ENCODE data around the gene TUFT1.
A peak's percentile ranks its signal among the peaks of the same experiment; 100 is the strongest.

The TUFT1 gene

GRCh38 chr1:151542710-151543129 lies 2.6 kb downstream of the TUFT1 start:
- Histone ChIP-seq H3K27ac (ENCODE audit: extremely low read depth, low read depth, low read length) (no peak overlapping the region), H3K9me3 (ENCODE audit: control insufficient read depth, insufficient read depth, low read depth, low read length) (no peaks in the 10 kb centered on the region), H3K4me3 (ENCODE audit: low read depth, low read length) (no peak overlapping the region), H3K36me3 (ENCODE audit: control insufficient read depth in 2 of 2, insufficient read depth in 1 of 2, low read length in 2 of 2) (peaks cover 0 to 5% of the 10 kb centered on the region in 2 experiments; a peak in 1 of 3 replicates), H3K4me1 (ENCODE audit: control insufficient read depth, insufficient read depth, low read length) (peaks cover 12% of the 10 kb centered on the region)
- POLR2A ChIA-PET: interaction anchor here (0.8 kb wide), 1 partner anchor 138 kb away, joined by 3 read pairs; no protein-coding TSS in a partner anchor
- TF ChIP-seq ZNF600 (tag by site-specific recombination; IDR thresholded peaks at IDR 0.05) (0 out of 2 replicates have a peak, but pooled peaks have one; percentile 34), ZNF677 (tag by site-specific recombination; IDR thresholded peaks at IDR 0.05) (no peak), ZBTB20 (tag by site-specific recombination; IDR thresholded peaks at IDR 0.05) (peak; percentile 71; the same call in 1 of the 2 replicates), ZNF555 (tag by site-specific recombination; conservative IDR thresholded peaks at IDR 0.05) (no peak), FEZF1 (tag by site-specific recombination; IDR thresholded peaks at IDR 0.05) (peak; percentile 19; the same call in 1 of the 2 replicates), ZNF843 (tag by site-specific recombination; IDR thresholded peaks at IDR 0.05) (no peak), ZNF184 (tag by site-specific recombination; IDR thresholded peaks at IDR 0.05) (no peak), IKZF3 (tag by site-specific recombination; IDR thresholded peaks at IDR 0.05) (0 out of 2 replicates have a peak, but pooled peaks have one; percentile 30), ZXDB (tag by site-specific recombination; IDR thresholded peaks at IDR 0.05) (peak; percentile 26; the same call in 1 of the 2 replicates), SP7 (tag by site-specific recombination; IDR thresholded peaks at IDR 0.05) (0 out of 2 replicates have a peak, but pooled peaks have one; percentile 11), ZNF792 (tag by site-specific recombination; IDR thresholded peaks at IDR 0.05) (0 out of 2 replicates have a peak, but pooled peaks have one; percentile 64), ZNF18 (tag by site-specific recombination; IDR thresholded peaks at IDR 0.05) (peak; percentile 86)
- TF ChIP-seq, protein P1, sequence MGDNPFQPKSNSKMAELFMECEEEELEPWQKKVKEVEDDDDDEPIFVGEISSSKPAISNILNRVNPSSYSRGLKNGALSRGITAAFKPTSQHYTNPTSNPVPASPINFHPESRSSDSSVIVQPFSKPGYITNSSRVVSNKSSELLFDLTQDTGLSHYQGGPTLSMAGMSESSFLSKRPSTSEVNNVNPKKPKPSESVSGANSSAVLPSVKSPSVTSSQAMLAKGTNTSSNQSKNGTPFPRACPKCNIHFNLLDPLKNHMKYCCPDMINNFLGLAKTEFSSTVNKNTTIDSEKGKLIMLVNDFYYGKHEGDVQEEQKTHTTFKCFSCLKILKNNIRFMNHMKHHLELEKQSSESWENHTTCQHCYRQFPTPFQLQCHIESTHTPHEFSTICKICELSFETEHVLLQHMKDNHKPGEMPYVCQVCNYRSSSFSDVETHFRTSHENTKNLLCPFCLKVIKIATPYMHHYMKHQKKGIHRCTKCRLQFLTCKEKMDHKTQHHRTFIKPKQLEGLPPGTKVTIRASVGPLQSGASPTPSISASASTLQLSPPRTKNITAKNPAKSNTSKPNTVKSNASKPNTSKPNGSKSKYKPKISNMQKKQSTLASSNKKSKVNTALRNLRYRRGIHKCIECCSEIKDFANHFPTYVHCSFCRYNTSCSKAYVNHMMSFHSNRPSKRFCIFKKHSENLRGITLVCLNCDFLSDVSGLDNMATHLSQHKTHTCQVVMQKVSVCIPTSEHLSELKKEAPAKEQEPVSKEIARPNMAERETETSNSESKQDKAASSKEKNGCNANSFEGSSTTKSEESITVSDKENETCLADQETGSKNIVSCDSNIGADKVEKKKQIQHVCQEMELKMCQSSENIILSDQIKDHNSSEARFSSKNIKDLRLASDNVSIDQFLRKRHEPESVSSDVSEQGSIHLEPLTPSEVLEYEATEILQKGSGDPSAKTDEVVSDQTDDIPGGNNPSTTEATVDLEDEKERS (tag by site-specific recombination; IDR thresholded peaks at IDR 0.05): no peak
- CTCF ChIA-PET: interaction anchor here (0.9 to 4.1 kb wide), 3 partner anchors 51 to 192 kb away, joined by 3 to 20 read pairs (median 4); no protein-coding TSS in a partner anchor

- H3K27ac ChIP-seq (ENCODE audit: extremely low read depth, low read depth, low read length): no peak overlapping the region
- H3K4me3 ChIP-seq (ENCODE audit: low read depth, low read length): no peak overlapping the region
- CTCF ChIA-PET: interaction anchor here (1.2 kb wide), 1 partner anchor 10 kb away, joined by 3 read pairs; no protein-coding TSS in a partner anchor
- H3K9me3 ChIP-seq (ENCODE audit: control insufficient read depth, insufficient read depth, low read depth, low read length): no peaks in the 10 kb centered on the region
- no peaks in the 10 kb centered on the region; a peak in 1 of 3 replicates for H3K36me3 ChIP-seq (ENCODE audit: control insufficient read depth in 2 of 2, insufficient read depth in 1 of 2, low read length in 2 of 2)
- peaks cover 14% of the 10 kb centered on the region for H3K4me1 ChIP-seq (ENCODE audit: control insufficient read depth, insufficient read depth, low read length)
- POLR2A ChIA-PET: no interaction called here
- TF ChIP-seq GFI1B (tag by site-specific recombination; IDR thresholded peaks at IDR 0.05) (no peak), ZFP37 (tag by site-specific recombination; IDR thresholded peaks at IDR 0.05) (no peak), ZNF561 (tag by site-specific recombination; IDR thresholded peaks at IDR 0.05; ENCODE audit: borderline replicate concordance) (no peak), ZNF626 (tag by site-specific recombination; IDR thresholded peaks at IDR 0.05) (no peak), ZNF830 (tag by site-specific recombination; IDR thresholded peaks at IDR 0.05; ENCODE audit: low read depth) (no peak), ZNF692 (tag by site-specific recombination; IDR thresholded peaks at IDR 0.05) (no peak), PRDM10 (tag by site-specific recombination; IDR thresholded peaks at IDR 0.05) (no peak), ZBTB48 (tag by site-specific recombination; IDR thresholded peaks at IDR 0.05) (no peak)
- TF ChIP-seq, protein P2, sequence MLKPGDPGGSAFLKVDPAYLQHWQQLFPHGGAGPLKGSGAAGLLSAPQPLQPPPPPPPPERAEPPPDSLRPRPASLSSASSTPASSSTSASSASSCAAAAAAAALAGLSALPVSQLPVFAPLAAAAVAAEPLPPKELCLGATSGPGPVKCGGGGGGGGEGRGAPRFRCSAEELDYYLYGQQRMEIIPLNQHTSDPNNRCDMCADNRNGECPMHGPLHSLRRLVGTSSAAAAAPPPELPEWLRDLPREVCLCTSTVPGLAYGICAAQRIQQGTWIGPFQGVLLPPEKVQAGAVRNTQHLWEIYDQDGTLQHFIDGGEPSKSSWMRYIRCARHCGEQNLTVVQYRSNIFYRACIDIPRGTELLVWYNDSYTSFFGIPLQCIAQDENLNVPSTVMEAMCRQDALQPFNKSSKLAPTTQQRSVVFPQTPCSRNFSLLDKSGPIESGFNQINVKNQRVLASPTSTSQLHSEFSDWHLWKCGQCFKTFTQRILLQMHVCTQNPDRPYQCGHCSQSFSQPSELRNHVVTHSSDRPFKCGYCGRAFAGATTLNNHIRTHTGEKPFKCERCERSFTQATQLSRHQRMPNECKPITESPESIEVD (tag by site-specific recombination; IDR thresholded peaks at IDR 0.05): no peak
Measured at GRCh38 chr1:151545542-151545941, 5.4 kb downstream of the TUFT1 start.
